ENCODE measurements around the gene DDX6. TPM values are rescaled to one million over a fixed set of nuclear protein-coding genes. Genes with fewer than 3 reads are reported as not detected.

DDX6 gene
- total and polyA plus RNA-seq, 2 of the 8 experiments (the other 6 are each of a cell fraction or from before 2014, with no cell fraction given): 29.8 to 181 TPM

GRCh38 chr11:118786657-118787056, 4.3 kb downstream of the DDX6 start:
- DNase-seq (ENCODE audit: low read depth in 1 of 2, low spot score in 2 of 2) (no peak), FAIRE-seq (no peak)
- Histone ChIP-seq H4K91ac (replicated peaks; ENCODE audit: insufficient read length, low read length) (no peak overlapping the region), H2BK12ac (ENCODE audit: low read depth, low read length) (no peak overlapping the region), H2BK120ac (replicated peaks; ENCODE audit: low read depth, low read length) (no peak overlapping the region), H3K23ac (ENCODE audit: insufficient read length) (no peak overlapping the region), H2BK5ac (ENCODE audit: low read depth, low read length) (no peak overlapping the region), H3K9ac (replicated peaks in 1 of 4; ENCODE audit: extremely low read depth in 1 of 4, low read depth in 3 of 4, low read length in 3 of 4) (no peak overlapping the region), H3K56ac (replicated peaks; ENCODE audit: insufficient read length, low read depth, low read length) (no peak overlapping the region), H3K4ac (replicated peaks; ENCODE audit: insufficient read length, low read depth, low read length) (no peak overlapping the region), H2AFZ (ENCODE audit: low read length) (no peak overlapping the region), H4K8ac (ENCODE audit: extremely low read depth, insufficient read depth, low read length) (no peak overlapping the region), H2BK20ac (ENCODE audit: low read length) (no peak overlapping the region), H3K79me1 (ENCODE audit: low read depth, low read length) (no peaks in the 10 kb centered on the region), H3K36me3 (ENCODE audit: control insufficient read depth in 2 of 4, insufficient read depth in 4 of 4, low read length in 3 of 4) (peaks cover 4 to 44% (median 12%) of the 10 kb centered on the region in 4 experiments; a peak in 6 of 8 replicates), H3K9me3 (ENCODE audit: insufficient read depth in 2 of 2, low read depth in 1 of 2, low read length in 1 of 2) (no peaks in the 10 kb centered on the region), H4K20me1 (replicated peaks in 1 of 2; ENCODE audit: control insufficient read depth in 1 of 2, insufficient read depth in 2 of 2, low read length in 2 of 2) (peaks cover 9 to 16% of the 10 kb centered on the region in 2 experiments), H3K4me1 (replicated peaks in 1 of 4; ENCODE audit: control insufficient read depth in 3 of 4, insufficient read depth in 4 of 4, low read length in 3 of 4) (peaks cover 0 to 3% (median 1%) of the 10 kb centered on the region in 4 experiments; a peak in 1 of 7 replicates), H3K18ac (ENCODE audit: extremely low read depth, low read length) (no peak overlapping the region), H3K23me2 (ENCODE audit: low read depth, low read length) (peaks cover 5% of the 10 kb centered on the region; the same call in 1 of the 2 replicates), H4K5ac (ENCODE audit: insufficient read length, low read depth, low read length) (no peak overlapping the region), H2BK15ac (ENCODE audit: low read length) (no peak overlapping the region), H3K27me3 (replicated peaks in 1 of 4; ENCODE audit: control insufficient read depth in 3 of 4, extremely low read depth in 1 of 4, insufficient read depth in 3 of 4, low read length in 3 of 4) (no peaks in the 10 kb centered on the region), H3K79me2 (ENCODE audit: control insufficient read depth in 1 of 2, insufficient read depth in 2 of 2, low read length in 2 of 2) (peaks cover 46 to 95% of the 10 kb centered on the region in 2 experiments), H2AK5ac (ENCODE audit: low read depth, low read length) (no peak overlapping the region), H3K4me3 (ENCODE audit: extremely low read depth in 1 of 4, insufficient read depth in 2 of 4, low read depth in 3 of 4, low read length in 4 of 4) (no peak overlapping the region), H3K27ac (ENCODE audit: low read depth, low read length) (no peak overlapping the region), H3K14ac (ENCODE audit: insufficient read length) (no peak overlapping the region), H3K4me2 (ENCODE audit: insufficient read depth in 1 of 2, low read depth in 2 of 2, low read length in 2 of 2) (no peak overlapping the region)
- ChIA-PET POLR2A (ENCODE audit: partially characterized antibody) (interaction anchor here (0.6 to 1.4 kb wide), 5 partner anchors 18 to 316 kb away, joined by 3 to 4 read pairs (median 3); no protein-coding TSS in a partner anchor), CTCF (ENCODE audit: partially characterized antibody) (interaction anchor here (1.3 to 3.3 kb wide), 2 partner anchors 19 to 170 kb away, joined by 4 to 10 read pairs; no protein-coding TSS in a partner anchor)
- 86% methylated on average over 2 of the region's 2 CpGs; no CpG with 5 or more reads in 1 of the 2 experiments for WGBS, 2 experiments (ENCODE audit: extremely low coverage in 1 of 2, insufficient coverage in 1 of 2, insufficient read length in 1 of 2, insufficient replicate concordance in 2 of 2, low coverage in 1 of 2, low lambda C conversion rate in 2 of 2, missing lambda C conversion rate in 1 of 2)
- TF ChIP-seq CHD1 (IDR thresholded peaks at IDR 0.05; ENCODE audit: low read depth, low read length) (no peak), MAX (IDR thresholded peaks at IDR 0.05) (no peak), EP300 (IDR thresholded peaks at IDR 0.05; ENCODE audit: borderline replicate concordance in 1 of 2, low read depth in 2 of 2, low read length in 2 of 2) (no peak), BRCA1 (IDR thresholded peaks at IDR 0.05; ENCODE audit: low read depth, low read length) (no peak), FOSL1 (IDR thresholded peaks at IDR 0.05; ENCODE audit: insufficient read depth, low read depth, low read length) (no peak), RFX5 (IDR thresholded peaks at IDR 0.05; ENCODE audit: borderline replicate concordance, low read depth, low read length) (no peak)
